Osteoblast (primary cell): Measurements from ENCODE around the gene SLC35F4. TPM values are rescaled to one million over a fixed set of nuclear protein-coding genes. Genes with fewer than 3 reads are reported as not detected.

Source experiments
- DNase-seq: peaks from one replicate; pipeline ENCODE4 v3.0.0; 2011; ENCODE audit warnings: low spot score, mixed read lengths; ENCODE audit not compliant: insufficient read length; ENCODE audit errors: missing footprints
- H2AFZ ChIP-seq: 2 replicates; pipeline ENCODE4 v1.6.0; 2011; ENCODE audit warnings: mild to moderate bottlenecking, low read length
- H3K27ac ChIP-seq: 2 replicates; pipeline ENCODE4 v1.5.1; 2011; ENCODE audit warnings: mild to moderate bottlenecking, low read depth, low read length, moderate library complexity
- H3K27me3 ChIP-seq: 2 replicates; pipeline ENCODE4 v1.6.0; 2012; ENCODE audit warnings: mild to moderate bottlenecking, control low read depth, inconsistent platforms, low read length, moderate library complexity; ENCODE audit not compliant: insufficient read depth
- H3K36me3 ChIP-seq: 2 replicates; pipeline ENCODE4 v1.5.1; 2011; ENCODE audit warnings: mild to moderate bottlenecking, low read length, control low read depth, moderate library complexity; ENCODE audit not compliant: insufficient read depth
- H3K4me1 ChIP-seq: 2 replicates; pipeline ENCODE4 v1.5.1; 2011; ENCODE audit warnings: mild to moderate bottlenecking, low read length, control low read depth, moderate library complexity; ENCODE audit not compliant: insufficient read depth
- H3K4me2 ChIP-seq: 2 replicates; pipeline ENCODE4 v1.6.0; 2011; ENCODE audit warnings: mild to moderate bottlenecking, low read length; ENCODE audit not compliant: insufficient read depth
- H3K4me3 ChIP-seq: fragments of 200-600 bp; sonication (generic); 3 replicates; pipeline ENCODE4 v1.5.1; 2012; ENCODE audit warnings: mild to moderate bottlenecking, low read length, inconsistent platforms; ENCODE audit not compliant: insufficient read depth
- H3K79me2 ChIP-seq: 2 replicates; pipeline ENCODE4 v1.6.0; 2012; ENCODE audit warnings: mild to moderate bottlenecking, low read length, control low read depth, inconsistent platforms; ENCODE audit not compliant: insufficient read depth
- H3K9me3 ChIP-seq: 2 replicates; pipeline ENCODE4 v1.5.1; 2011; ENCODE audit warnings: low read depth, low read length, control low read depth
- H4K20me1 ChIP-seq: 2 replicates; pipeline ENCODE4 v1.6.0; 2012; ENCODE audit warnings: mild to moderate bottlenecking, low read length, control low read depth; ENCODE audit not compliant: insufficient read depth
- CTCF ChIP-seq: IDR thresholded peaks from 2 replicates; pipeline ENCODE4 v1.5.1; 2011; ENCODE audit warnings: mild to moderate bottlenecking, low read depth, low read length, moderate library complexity; ENCODE audit errors: extremely low read depth
- total RNA-seq: library from RNA; depleted of rRNA; stranded (reverse); fragments of >200 nt; gene quantifications from 2 replicates; pipeline ENCODE4 v1.2.3, GENCODE V29; 2012

Gene SLC35F4
- total RNA-seq, 1 donor, result not detected

GRCh38 chr14:57641776-57642175 lies 224.1 kb downstream of the SLC35F4 start:
- H3K4me2 ChIP-seq, result no peak overlapping the region
- no peaks in the 10 kb centered on the region for H4K20me1 ChIP-seq
- H3K36me3 ChIP-seq, result no peaks in the 10 kb centered on the region
- no peaks in the 10 kb centered on the region for H3K79me2 ChIP-seq
- H3K27me3 ChIP-seq, result no peaks in the 10 kb centered on the region
- H2AFZ ChIP-seq, result no peak overlapping the region
- DNase-seq, result no peak
- no peak for TF ChIP-seq CTCF
- no peaks in the 10 kb centered on the region for H3K9me3 ChIP-seq
- H3K4me1 ChIP-seq, result no peaks in the 10 kb centered on the region
- no peak overlapping the region for H3K27ac ChIP-seq
- H3K4me3 ChIP-seq, result no peak overlapping the region

- Histone ChIP-seq H3K36me3 (no peaks in the 10 kb centered on the region), H3K27ac (no peak overlapping the region), H2AFZ (no peak overlapping the region), H3K4me3 (no peak overlapping the region), H3K4me1 (no peaks in the 10 kb centered on the region), H3K79me2 (no peaks in the 10 kb centered on the region), H3K27me3 (no peaks in the 10 kb centered on the region), H3K9me3 (no peaks in the 10 kb centered on the region), H3K4me2 (no peak overlapping the region), H4K20me1 (no peaks in the 10 kb centered on the region)
- TF ChIP-seq CTCF, result no peak
- no peak for DNase-seq
Measured at GRCh38 chr14:57640036-57640435, 225.9 kb downstream of the SLC35F4 start.

GRCh38 chr14:57637901-57638300 lies 228.0 kb downstream of the SLC35F4 start:
- H3K79me2 ChIP-seq, result no peaks in the 10 kb centered on the region
- no peaks in the 10 kb centered on the region for H3K27me3 ChIP-seq
- H2AFZ ChIP-seq, result no peak overlapping the region
- no peak for TF ChIP-seq CTCF
- no peaks in the 10 kb centered on the region for H3K4me1 ChIP-seq
- H3K9me3 ChIP-seq, result no peaks in the 10 kb centered on the region
- no peak overlapping the region for H3K4me3 ChIP-seq
- no peak for DNase-seq
- no peak overlapping the region for H3K27ac ChIP-seq
- H3K4me2 ChIP-seq, result no peak overlapping the region
- H3K36me3 ChIP-seq, result no peaks in the 10 kb centered on the region
- no peaks in the 10 kb centered on the region for H4K20me1 ChIP-seq

GRCh38 chr14:57634335-57634734 lies 231.6 kb downstream of the SLC35F4 start:
- H3K4me1 ChIP-seq, result no peaks in the 10 kb centered on the region
- no peaks in the 10 kb centered on the region for H3K79me2 ChIP-seq
- no peaks in the 10 kb centered on the region for H3K27me3 ChIP-seq
- DNase-seq, result no peak
- H3K27ac ChIP-seq, result no peak overlapping the region
- H2AFZ ChIP-seq, result no peak overlapping the region
- no peaks in the 10 kb centered on the region for H3K36me3 ChIP-seq
- no peak overlapping the region for H3K4me2 ChIP-seq
- no peaks in the 10 kb centered on the region for H4K20me1 ChIP-seq
- H3K9me3 ChIP-seq, result no peaks in the 10 kb centered on the region
- TF ChIP-seq CTCF, result no peak
- no peak overlapping the region for H3K4me3 ChIP-seq
